ENCODE measurements around the gene MYCT1. TPM values are rescaled to one million over a fixed set of nuclear protein-coding genes. Genes with fewer than 3 reads are reported as not detected.
"Not testable (repeated sequence)": the region's sequence is repeated elsewhere in the genome, so short reads cannot be mapped to it uniquely, and the experiment has no call there.

Gene MYCT1
- total and polyA plus RNA-seq, 12 donors = 3.9 to 17.9 (median 6.4) TPM

DNA sequence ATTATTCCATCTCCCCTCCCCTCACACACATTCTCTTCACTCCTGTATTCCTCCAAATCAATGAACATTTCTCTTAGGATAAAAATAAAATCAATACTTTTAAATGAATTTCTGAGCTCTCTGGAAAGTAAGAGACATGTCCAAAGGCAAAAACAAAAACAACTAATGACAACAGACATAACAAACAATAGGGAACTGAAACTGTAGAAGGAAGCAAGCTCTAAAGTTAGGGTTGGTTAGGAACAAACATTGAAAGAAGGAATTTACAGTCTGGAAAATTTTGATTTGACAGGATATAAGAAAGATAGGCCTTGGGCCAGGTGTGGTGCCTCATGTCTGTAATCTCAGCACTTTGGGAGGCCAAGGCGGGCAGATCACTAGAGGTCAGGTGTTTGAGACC is 17.5 kb upstream of the MYCT1 start:
- 79 to 95% (median 91%) methylated on average over 1 of the region's 1 CpG for WGBS, 4 donors
- no peak for DNase-seq
- H3K27ac ChIP-seq = no peak overlapping the region
- no peaks in the 10 kb centered on the region for H3K36me3 ChIP-seq (replicated peaks in 1 of 2)
- intact Hi-C loops (cut with DNase I) = no loop called here
- H3K4me3 ChIP-seq = no peak overlapping the region
- no peaks in the 10 kb centered on the region for H3K9me3 ChIP-seq (replicated peaks in 1 of 3)
- TF ChIP-seq POLR2A (IDR thresholded peaks at IDR 0.05) (no peak), CTCF (IDR thresholded peaks at IDR 0.05) (no peak)
- no peaks in the 10 kb centered on the region for H3K4me1 ChIP-seq (replicated peaks in 1 of 2)
- no peaks in the 10 kb centered on the region for H3K27me3 ChIP-seq

DNA sequence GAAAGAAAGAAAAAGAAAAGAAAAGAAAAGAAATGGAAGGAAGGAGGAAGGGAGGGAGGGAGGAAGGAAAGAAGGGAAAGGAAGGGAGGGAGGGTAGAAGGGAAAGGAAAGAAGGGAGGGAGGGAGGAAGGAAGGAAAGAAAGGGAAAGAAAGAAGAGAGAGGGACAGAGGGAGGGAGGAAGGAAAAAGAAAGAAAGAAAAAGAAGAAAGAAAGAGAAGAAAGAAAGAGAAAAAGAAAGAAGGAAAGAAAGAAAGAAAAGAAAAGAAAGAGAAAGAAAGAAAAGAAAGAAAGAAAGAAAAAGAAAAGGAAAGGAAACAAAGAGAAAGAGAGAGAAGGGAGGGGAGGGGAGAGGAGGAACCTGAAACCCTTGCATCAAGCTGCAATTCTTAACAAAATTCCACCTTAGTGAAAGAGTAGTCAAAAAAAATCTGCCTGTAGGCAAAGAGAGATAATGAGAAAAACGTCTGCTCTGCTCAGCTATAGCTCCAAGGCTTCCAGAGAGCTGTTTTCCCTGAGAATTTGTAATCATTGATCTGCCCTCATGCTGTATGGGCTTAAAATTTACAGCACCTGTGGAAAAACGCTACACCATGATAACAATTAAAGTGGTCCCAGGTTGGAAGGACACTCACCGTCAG is 16.7 kb upstream of the MYCT1 start:
- intact Hi-C loops (cut with DNase I) = no loop called here
- no peak overlapping the region for H3K27ac ChIP-seq
- no peak overlapping the region for H3K4me3 ChIP-seq
- WGBS, 4 donors = 32 to 45% (median 40%) methylated on average over 3 of the region's 3 CpGs
- no peaks in the 10 kb centered on the region for H3K9me3 ChIP-seq (replicated peaks in 1 of 3)
- TF ChIP-seq POLR2A (IDR thresholded peaks at IDR 0.05) = no peak
- TF ChIP-seq CTCF (IDR thresholded peaks at IDR 0.05) = no peak
- DNase-seq = no peak
- no peaks in the 10 kb centered on the region for H3K27me3 ChIP-seq
- H3K36me3 ChIP-seq (replicated peaks in 1 of 2) = no peaks in the 10 kb centered on the region
- H3K4me1 ChIP-seq (replicated peaks in 1 of 2) = no peaks in the 10 kb centered on the region

GRCh38 chr6:152682141-152682540 is 15.6 kb upstream of the MYCT1 start:
- Histone ChIP-seq H3K27me3 (no peaks in the 10 kb centered on the region), H3K36me3 (replicated peaks in 1 of 2) (no peaks in the 10 kb centered on the region), H3K4me1 (replicated peaks in 1 of 2) (no peaks in the 10 kb centered on the region), H3K27ac (no peak overlapping the region), H3K9me3 (replicated peaks in 1 of 3) (no peaks in the 10 kb centered on the region), H3K4me3 (no peak overlapping the region)
- no peak for TF ChIP-seq POLR2A (IDR thresholded peaks at IDR 0.05)
- no peak for TF ChIP-seq CTCF (IDR thresholded peaks at IDR 0.05)
- DNase-seq = no peak
- 78 to 86% (median 81%) methylated on average over 8 of the region's 8 CpGs for WGBS, 4 donors
- intact Hi-C loops (cut with DNase I) = no loop called here

DNA sequence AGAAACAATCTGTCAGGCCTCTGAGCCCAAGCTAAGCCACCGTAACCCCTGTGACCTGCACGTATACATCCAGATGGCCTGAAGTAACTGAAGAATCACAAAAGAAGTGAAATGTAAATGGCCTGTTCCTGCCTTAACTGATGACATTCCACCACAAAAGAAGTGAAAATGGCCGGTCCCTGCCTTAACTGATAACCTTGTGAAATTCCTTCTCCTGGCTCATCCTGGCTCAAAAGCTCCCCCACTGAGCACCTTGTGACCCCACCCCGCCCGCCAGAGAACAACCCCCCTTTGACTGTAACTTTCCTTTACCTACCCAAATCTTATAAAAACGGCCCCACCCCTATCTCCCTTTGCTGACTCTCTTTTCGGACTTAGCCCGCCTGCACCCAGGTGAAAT is 14.8 kb upstream of the MYCT1 start:
- H3K4me3 ChIP-seq; intact Hi-C loops (cut with DNase I): not testable (repeated sequence)
- WGBS, 4 donors = 65 to 73% (median 67%) methylated on average over 8 of the region's 8 CpGs

GRCh38 chr6:152685819-152686218 is 11.9 kb upstream of the MYCT1 start:
- no peaks in the 10 kb centered on the region for H3K27me3 ChIP-seq
- no peak overlapping the region for H3K4me3 ChIP-seq
- DNase-seq = no peak
- H3K36me3 ChIP-seq (replicated peaks in 1 of 2) = no peaks in the 10 kb centered on the region
- no peaks in the 10 kb centered on the region for H3K4me1 ChIP-seq (replicated peaks in 1 of 2)
- 85 to 94% (median 91%) methylated on average over 12 of the region's 12 CpGs for WGBS, 4 donors
- no peak overlapping the region for H3K27ac ChIP-seq
- intact Hi-C loops (cut with DNase I) = no loop called here
- TF ChIP-seq CTCF (IDR thresholded peaks at IDR 0.05) (no peak), POLR2A (IDR thresholded peaks at IDR 0.05) (no peak)
- H3K9me3 ChIP-seq (replicated peaks in 1 of 3) = no peaks in the 10 kb centered on the region

More for the DNA sequence above, 14.8 kb upstream of the MYCT1 start:
- not testable (repeated sequence) for H3K9me3 ChIP-seq (replicated peaks in 1 of 3); DNase-seq; H3K4me1 ChIP-seq (replicated peaks in 1 of 2); H3K27ac ChIP-seq; H3K27me3 ChIP-seq; H3K36me3 ChIP-seq (replicated peaks in 1 of 2)

All from adrenal gland (tissue), 12 donors.